Type B pancreatic cell (in vitro differentiated cells): ENCODE data around the gene APBB2. TPM values are rescaled to one million over a fixed set of nuclear protein-coding genes. Genes with fewer than 3 reads are reported as not detected.

ENCODE experiments used
- DNase-seq: peaks from one replicate; pipeline ENCODE4 v3.0.0; 2021; ENCODE audit warnings: mixed read lengths; ENCODE audit not compliant: unreplicated experiment; ENCODE audit errors: extremely low spot score
- H3K27ac Mint-ChIP-seq: 2 replicates; pipeline ENCODE4 v1.8.0; 2021; ENCODE audit warnings: mild to moderate bottlenecking, mixed read lengths
- H3K27me3 Mint-ChIP-seq: 2 replicates; pipeline ENCODE4 v1.8.0; 2021; ENCODE audit warnings: mixed read lengths
- H3K36me3 Mint-ChIP-seq: 2 replicates; pipeline ENCODE4 v1.8.0; 2021; ENCODE audit warnings: mixed read lengths
- H3K4me1 Mint-ChIP-seq: one replicate; pipeline ENCODE4 v1.8.0; 2021; ENCODE audit warnings: mixed read lengths; ENCODE audit not compliant: unreplicated experiment
- H3K4me3 Mint-ChIP-seq: 2 replicates; pipeline ENCODE4 v1.8.0; 2021; ENCODE audit warnings: mild to moderate bottlenecking, mixed read lengths
- H3K9me3 Mint-ChIP-seq: 2 replicates; pipeline ENCODE4 v1.8.0; 2021; ENCODE audit warnings: mixed read lengths
- total RNA-seq: library from RNA; stranded (reverse); gene quantifications from 2 replicates; pipeline ENCODE4 v1.2.1, GENCODE V29; 2021; ENCODE audit warnings: low replicate concordance
- TF ChIP-seq, protein P1 (sequence below): fragments of 200-600 bp; sonication (generic); conservative IDR thresholded peaks from 2 replicates; pipeline ENCODE4 v1.5.0; 2021; ENCODE audit warnings: antibody characterized with exemption, mild to moderate bottlenecking

Gene APBB2
- total RNA-seq, 1 donor from 2014 or later, result 33.3 TPM

DNA sequence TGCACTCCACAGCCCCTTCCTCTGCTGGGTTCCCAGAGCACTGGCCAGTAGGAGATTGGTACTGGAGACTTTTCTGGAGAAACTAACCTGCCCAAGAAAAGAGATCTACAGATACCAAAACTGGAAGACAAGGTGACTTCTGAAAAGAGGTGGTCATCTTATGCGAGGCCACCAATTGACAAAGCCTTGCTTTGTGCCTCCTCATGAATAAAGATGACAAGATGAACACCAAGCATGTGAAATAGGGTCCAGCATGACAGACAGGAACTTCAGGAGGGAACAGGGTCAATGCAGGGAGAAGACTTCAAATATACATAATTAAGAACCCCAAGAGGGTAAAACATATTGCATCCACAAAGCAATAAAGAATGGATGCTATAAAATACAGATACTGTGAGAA, 137.9 kb downstream of the APBB2 start:
- Mint-ChIP-seq H3K9me3 (no peaks in the 10 kb centered on the region), H3K27ac (no peak overlapping the region), H3K27me3 (no peaks in the 10 kb centered on the region), H3K4me3 (no peak overlapping the region), H3K36me3 (no peaks in the 10 kb centered on the region), H3K4me1 (peaks cover 19% of the 10 kb centered on the region)
- TF ChIP-seq, protein P1, sequence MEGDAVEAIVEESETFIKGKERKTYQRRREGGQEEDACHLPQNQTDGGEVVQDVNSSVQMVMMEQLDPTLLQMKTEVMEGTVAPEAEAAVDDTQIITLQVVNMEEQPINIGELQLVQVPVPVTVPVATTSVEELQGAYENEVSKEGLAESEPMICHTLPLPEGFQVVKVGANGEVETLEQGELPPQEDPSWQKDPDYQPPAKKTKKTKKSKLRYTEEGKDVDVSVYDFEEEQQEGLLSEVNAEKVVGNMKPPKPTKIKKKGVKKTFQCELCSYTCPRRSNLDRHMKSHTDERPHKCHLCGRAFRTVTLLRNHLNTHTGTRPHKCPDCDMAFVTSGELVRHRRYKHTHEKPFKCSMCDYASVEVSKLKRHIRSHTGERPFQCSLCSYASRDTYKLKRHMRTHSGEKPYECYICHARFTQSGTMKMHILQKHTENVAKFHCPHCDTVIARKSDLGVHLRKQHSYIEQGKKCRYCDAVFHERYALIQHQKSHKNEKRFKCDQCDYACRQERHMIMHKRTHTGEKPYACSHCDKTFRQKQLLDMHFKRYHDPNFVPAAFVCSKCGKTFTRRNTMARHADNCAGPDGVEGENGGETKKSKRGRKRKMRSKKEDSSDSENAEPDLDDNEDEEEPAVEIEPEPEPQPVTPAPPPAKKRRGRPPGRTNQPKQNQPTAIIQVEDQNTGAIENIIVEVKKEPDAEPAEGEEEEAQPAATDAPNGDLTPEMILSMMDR, result no peak
- no peak for DNase-seq

DNA sequence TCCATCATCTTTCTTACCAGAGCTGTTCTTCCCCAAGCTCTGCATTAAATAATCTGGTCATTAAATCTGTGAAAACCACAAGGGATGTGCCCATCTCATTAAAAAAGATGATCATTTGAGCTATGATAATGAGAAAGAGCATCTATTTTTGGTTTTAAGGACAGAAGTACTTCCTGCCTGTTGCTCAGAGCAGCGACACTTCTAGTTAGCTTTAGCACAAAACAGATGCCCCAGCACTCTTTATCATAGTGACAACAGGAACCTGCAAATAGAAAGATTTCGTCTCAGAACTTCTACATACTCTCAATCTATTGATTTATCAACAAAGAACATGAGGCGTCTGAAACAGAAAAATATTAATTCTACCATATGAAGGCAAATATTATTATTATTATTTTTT, 140.1 kb downstream of the APBB2 start:
- Mint-ChIP-seq H3K9me3 (no peaks in the 10 kb centered on the region), H3K4me3 (no peak overlapping the region), H3K4me1 (peaks cover 25% of the 10 kb centered on the region), H3K27ac (no peak overlapping the region), H3K36me3 (no peaks in the 10 kb centered on the region), H3K27me3 (no peaks in the 10 kb centered on the region)
- TF ChIP-seq, protein P1, result no peak
- DNase-seq, result no peak

DNA sequence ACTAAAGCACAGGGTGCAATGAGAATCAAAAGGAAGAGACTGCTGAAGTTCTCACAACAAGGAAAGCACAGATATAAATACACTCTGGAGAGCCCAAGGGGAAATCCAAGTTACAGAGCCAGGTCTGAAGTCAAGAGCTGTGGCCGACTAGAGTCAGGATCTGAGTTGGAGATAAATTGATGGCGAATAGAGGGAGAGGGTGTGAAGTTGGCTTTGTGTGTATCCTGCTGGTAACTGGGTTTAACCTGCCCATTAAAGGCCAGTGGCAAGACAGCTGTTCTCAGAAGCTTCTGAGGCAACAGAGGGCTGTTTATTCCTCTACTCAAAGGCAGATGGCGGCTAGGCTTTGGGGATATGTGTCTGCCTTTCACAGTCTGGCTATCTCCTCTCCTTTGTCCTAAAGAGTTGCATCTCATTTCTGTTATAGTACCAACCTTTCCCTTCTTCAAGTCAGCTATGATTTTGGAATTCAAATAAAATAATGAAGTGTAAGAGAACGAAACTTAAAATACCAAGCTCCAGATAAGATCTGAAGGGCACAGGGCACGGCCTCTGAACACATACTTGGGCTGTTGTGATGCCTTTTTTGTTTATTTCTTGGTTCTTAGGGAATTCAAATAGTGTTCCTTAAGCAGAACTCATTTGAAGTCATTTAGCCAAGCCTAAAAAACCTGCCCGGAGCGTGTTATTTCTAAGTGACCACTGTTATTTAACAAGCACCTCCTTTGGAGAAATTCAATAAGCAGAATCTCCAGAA, 142.1 kb downstream of the APBB2 start:
- no peak overlapping the region for H3K4me3 Mint-ChIP-seq
- peak overlapping the region; percentile 19 for H3K27ac Mint-ChIP-seq
- no peaks in the 10 kb centered on the region for H3K9me3 Mint-ChIP-seq
- TF ChIP-seq, protein P1, result no peak
- no peaks in the 10 kb centered on the region for H3K27me3 Mint-ChIP-seq
- peaks cover 20% of the 10 kb centered on the region for H3K4me1 Mint-ChIP-seq
- no peaks in the 10 kb centered on the region for H3K36me3 Mint-ChIP-seq
- no peak for DNase-seq

DNA sequence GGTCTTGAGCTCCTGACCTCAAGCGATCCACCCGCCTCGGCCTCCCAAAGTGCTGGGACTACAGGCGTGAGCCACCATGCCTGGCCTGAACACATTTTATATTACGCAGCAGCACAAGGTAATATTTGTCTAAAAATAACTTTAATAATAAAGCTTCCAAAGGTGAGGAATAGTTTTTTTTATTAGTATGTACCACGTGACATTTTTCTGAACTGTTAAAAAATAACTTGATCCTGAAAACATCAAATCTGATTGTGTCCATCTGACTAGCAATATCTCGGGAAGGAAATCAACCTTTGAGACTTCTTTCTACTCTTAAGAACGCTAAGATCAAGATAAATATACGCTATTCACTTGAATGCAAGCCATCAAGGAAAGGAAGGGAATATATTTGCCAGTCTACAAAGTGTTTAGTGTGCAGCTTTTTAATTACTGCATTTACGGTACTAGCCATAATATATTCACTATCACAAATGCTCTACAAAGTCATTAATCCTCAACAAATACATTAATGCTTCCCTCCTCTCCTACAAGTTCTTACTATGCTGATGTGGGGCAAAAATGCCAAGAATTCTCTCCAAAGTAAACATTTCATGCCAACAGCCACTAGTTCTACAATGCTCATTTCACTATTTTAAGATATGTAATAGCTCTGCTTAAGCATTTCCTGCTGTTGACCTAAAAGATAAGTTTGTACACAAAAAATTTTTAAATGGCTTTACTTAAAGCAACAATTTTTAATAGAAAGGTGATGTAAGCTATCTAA, 143.6 kb downstream of the APBB2 start:
- Mint-ChIP-seq H3K27ac (no peak overlapping the region), H3K36me3 (no peaks in the 10 kb centered on the region), H3K27me3 (no peaks in the 10 kb centered on the region), H3K4me1 (peaks cover 18% of the 10 kb centered on the region), H3K9me3 (no peaks in the 10 kb centered on the region), H3K4me3 (no peak overlapping the region)
- TF ChIP-seq, protein P1, result no peak
- DNase-seq, result no peak

DNA sequence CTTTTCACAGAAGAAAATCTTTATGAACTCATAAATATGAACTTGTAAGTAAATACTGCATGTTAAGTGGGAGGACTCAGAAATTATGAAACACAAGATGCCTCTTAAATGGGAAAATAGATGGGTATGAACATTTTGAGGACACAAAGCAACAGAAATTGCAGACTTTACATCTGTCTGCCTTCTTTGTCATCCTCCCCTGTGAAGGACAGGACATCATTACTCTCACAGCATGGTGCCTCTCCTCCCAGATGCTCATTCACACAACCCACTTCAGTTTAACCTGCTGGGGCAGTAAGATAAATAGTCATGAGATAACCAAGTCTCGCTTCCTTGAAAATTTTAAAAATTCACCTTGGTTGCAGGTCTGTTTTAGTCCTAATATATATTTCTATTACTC, 144.5 kb downstream of the APBB2 start:
- Mint-ChIP-seq H3K36me3 (no peaks in the 10 kb centered on the region), H3K27me3 (no peaks in the 10 kb centered on the region), H3K4me3 (no peak overlapping the region), H3K9me3 (no peaks in the 10 kb centered on the region), H3K4me1 (peaks cover 18% of the 10 kb centered on the region), H3K27ac (no peak overlapping the region)
- no peak for DNase-seq
- TF ChIP-seq, protein P1, result no peak
